Thoracic aorta (tissue), 2 donors: ENCODE results near the gene ARPC2. TPM values are rescaled to one million over a fixed set of nuclear protein-coding genes. Genes with fewer than 3 reads are reported as not detected.

Source experiments
- ATAC-seq: fragments of 150-250 bp; one replicate; pipeline ENCODE4 v1.8.0; 2017; ENCODE audit warnings: low read depth; ENCODE audit not compliant: insufficient number of reproducible peaks, low FRiP score
- DNase-seq: peaks from one replicate; pipeline ENCODE4 v3.0.0-alpha.2; 2020; ENCODE audit warnings: low spot score
- H3K27ac ChIP-seq, 2 donors: fragments of 200-600 bp; sonication (generic); 1 replicate in 1 of 2; 2 replicates in 1 of 2; pipeline ENCODE4 v1.5.1; 2016; ENCODE audit warnings: mild to moderate bottlenecking in 2 of 2, moderate library complexity in 2 of 2
- H3K27me3 ChIP-seq: fragments of 200-600 bp; sonication (generic); replicated peaks from 2 replicates; pipeline ENCODE4 v1.6.0; 2016; ENCODE audit warnings: mild to moderate bottlenecking; ENCODE audit not compliant: insufficient read depth
- H3K36me3 ChIP-seq: fragments of 200-600 bp; sonication (generic); one replicate; pipeline ENCODE4 v1.5.1; 2016
- H3K4me1 ChIP-seq, 2 donors: fragments of 200-600 bp; sonication (generic); 1 replicate in 1 of 2; 2 replicates in 1 of 2; pipeline versions ENCODE4 v1.5.1 to v1.6.0; 2016; ENCODE audit warnings: low read depth in 2 of 2, mild to moderate bottlenecking in 1 of 2; ENCODE audit not compliant: control insufficient read depth in 1 of 2
- H3K4me3 ChIP-seq: fragments of 200-600 bp; sonication (generic); 2 replicates; pipeline ENCODE4 v1.5.1; 2016; ENCODE audit warnings: mild to moderate bottlenecking
- H3K9me3 ChIP-seq: fragments of 200-600 bp; sonication (generic); 2 replicates; pipeline ENCODE4 v1.5.1; 2016
- CTCF ChIP-seq: fragments of 200-600 bp; sonication (generic); IDR thresholded peaks from one replicate; pipeline ENCODE4 v1.5.1; 2019; ENCODE audit warnings: antibody characterized with exemption
- total RNA-seq, 2 donors: library from RNA; depleted of rRNA; stranded (reverse); fragments of >200 nt; gene quantifications; one replicate each; pipeline versions ENCODE4 v1.1.0 to v1.2.3, GENCODE V29; 2016

Gene ARPC2
- total RNA-seq, 2 donors from 2014 or later, result 378 to 469 TPM

DNA sequence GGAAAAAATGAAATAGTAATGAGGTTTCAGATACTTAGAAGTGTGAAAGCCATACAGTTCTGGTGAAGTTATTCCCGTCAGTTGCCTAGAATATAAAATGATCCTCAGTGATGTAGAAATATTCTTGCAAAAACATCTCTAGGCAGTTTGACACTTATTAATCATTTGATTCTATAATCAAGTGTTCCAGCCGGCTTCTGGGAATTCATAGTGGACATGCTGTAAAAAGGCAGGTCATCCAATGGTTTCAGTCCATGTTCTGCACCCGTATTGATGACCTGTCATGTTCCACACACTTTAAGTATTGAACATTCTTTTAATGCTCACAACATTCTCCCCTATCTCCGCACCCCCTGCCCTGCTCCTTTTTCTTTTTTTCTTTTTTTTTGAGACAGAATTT lies 19.8 kb downstream of the ARPC2 start:
- no peak for DNase-seq
- no peak overlapping the region for H3K4me3 ChIP-seq
- peaks cover 10 to 31% of the 10 kb centered on the region in 2 donors for H3K4me1 ChIP-seq
- H3K9me3 ChIP-seq, result no peaks in the 10 kb centered on the region
- H3K27ac ChIP-seq, result no peak overlapping the region
- no peak for TF ChIP-seq CTCF
- peaks cover 54% of the 10 kb centered on the region for H3K36me3 ChIP-seq
- ATAC-seq, result no peak
- no peaks in the 10 kb centered on the region for H3K27me3 ChIP-seq

DNA sequence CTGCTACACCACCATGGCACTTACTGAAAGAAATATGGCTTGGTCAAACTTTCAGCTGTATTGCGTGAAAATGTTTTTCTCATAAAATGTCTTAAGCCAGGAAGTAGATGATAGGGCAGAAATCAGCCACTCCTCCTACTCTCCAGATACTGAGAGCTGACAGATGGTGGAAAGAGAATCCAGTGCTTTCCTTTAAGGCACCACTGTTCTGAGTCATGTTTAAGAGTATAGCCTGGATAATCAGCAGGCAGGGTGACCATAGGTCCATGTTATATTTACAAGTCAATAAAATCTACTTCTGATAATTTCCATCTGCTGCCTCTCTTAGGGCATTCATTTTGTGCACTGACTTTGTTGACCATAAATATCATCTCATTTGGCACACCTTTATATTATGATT lies 21.9 kb downstream of the ARPC2 start:
- DNase-seq (no peak), ATAC-seq (no peak)
- H3K36me3 ChIP-seq, result peaks cover 60% of the 10 kb centered on the region
- no peak for TF ChIP-seq CTCF
- no peaks in the 10 kb centered on the region for H3K9me3 ChIP-seq
- H3K27ac ChIP-seq, result peak overlapping the region in 1 of 2 donors; percentile 47
- no peaks in the 10 kb centered on the region for H3K27me3 ChIP-seq
- H3K4me1 ChIP-seq, result peaks cover 14 to 32% of the 10 kb centered on the region in 2 donors
- no peak overlapping the region for H3K4me3 ChIP-seq

DNA sequence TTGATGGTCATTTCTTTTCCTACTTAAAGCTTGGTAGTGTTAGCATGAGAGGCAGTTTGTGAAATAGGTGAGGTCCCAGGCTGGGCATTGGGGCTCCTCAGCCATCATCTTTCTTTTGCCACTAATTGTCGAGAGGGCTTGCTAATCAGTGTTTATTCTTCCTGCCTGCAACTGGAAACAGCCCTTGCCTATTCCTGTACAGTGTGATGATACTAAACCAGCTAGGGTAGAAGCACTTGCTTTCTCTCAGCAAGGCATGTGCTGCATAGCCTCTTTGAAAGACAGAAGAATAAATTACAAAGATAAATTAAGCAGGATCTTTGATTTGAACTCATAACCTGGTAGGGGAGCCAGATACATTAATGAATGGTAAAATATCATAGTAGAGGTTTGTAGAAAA lies 27.2 kb downstream of the ARPC2 start:
- H3K27me3 ChIP-seq, result no peaks in the 10 kb centered on the region
- no peak overlapping the region for H3K27ac ChIP-seq
- H3K36me3 ChIP-seq, result peaks cover 74% of the 10 kb centered on the region
- no peak overlapping the region for H3K4me3 ChIP-seq
- H3K4me1 ChIP-seq, result peaks cover 14 to 21% of the 10 kb centered on the region in 2 donors
- DNase-seq (no peak), ATAC-seq (no peak)
- TF ChIP-seq CTCF, result no peak
- no peaks in the 10 kb centered on the region for H3K9me3 ChIP-seq

- peaks cover 74% of the 10 kb centered on the region for H3K36me3 ChIP-seq
- no peak overlapping the region for H3K27ac ChIP-seq
- ATAC-seq (no peak), DNase-seq (no peak)
- no peaks in the 10 kb centered on the region for H3K9me3 ChIP-seq
- peaks cover 14 to 21% of the 10 kb centered on the region in 2 donors for H3K4me1 ChIP-seq
- no peaks in the 10 kb centered on the region for H3K27me3 ChIP-seq
- no peak overlapping the region for H3K4me3 ChIP-seq
- no peak for TF ChIP-seq CTCF
Observed at GRCh38 chr2:218244665-218245064, 27.7 kb downstream of the ARPC2 start.

DNA sequence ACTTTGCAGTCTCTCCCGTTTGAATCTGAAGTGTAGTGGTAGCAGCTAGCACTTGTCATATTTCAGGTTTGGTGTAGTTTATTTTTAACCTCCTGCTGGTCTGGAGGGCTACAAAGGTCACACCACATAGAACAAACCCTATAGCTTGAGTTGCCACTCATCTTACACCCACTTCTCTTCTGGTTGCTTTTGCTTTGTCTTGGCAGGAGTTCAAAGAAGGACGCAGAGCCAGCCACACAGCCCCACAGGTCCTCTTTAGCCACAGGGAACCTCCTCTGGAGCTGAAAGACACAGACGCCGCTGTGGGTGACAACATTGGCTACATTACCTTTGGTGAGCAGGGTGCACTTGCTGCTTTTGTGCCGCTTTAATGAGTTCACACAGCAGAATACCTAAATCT lies 28.2 kb downstream of the ARPC2 start:
- DNase-seq (no peak), ATAC-seq (no peak)
- TF ChIP-seq CTCF, result no peak
- Histone ChIP-seq H3K9me3 (no peaks in the 10 kb centered on the region), H3K36me3 (peaks cover 74% of the 10 kb centered on the region), H3K27ac (no peak overlapping the region), H3K4me1 (peaks cover 14 to 21% of the 10 kb centered on the region in 2 donors), H3K4me3 (no peak overlapping the region), H3K27me3 (no peaks in the 10 kb centered on the region)
